ENCODE results near the gene TUFT1.

The TUFT1 gene

DNA sequence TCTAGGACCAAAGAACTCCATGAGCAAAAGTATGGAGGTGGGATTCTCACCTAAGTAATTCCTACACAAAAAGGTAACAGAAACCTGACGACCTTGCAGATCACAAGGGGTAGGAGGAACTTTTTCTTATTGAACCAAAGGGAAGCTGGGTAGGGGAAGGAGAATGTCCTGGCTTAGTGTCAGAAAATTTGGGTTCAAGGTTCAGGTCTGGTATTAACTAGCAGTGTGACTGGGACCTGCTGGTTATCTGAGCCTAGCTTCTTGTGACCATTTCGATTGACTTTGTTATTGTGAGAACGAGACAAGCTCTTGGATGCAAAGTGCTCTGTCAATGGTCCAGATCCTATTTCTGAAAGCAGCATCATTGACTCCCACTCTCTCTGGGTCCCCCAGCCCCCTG is 66.7 kb downstream of the TUFT1 start:
- DNase-seq (ENCODE audit: low read depth) = no peak
- TF ChIP-seq CTCF (IDR thresholded peaks at IDR 0.05; ENCODE audit: low read depth, low read length, missing control alignments) = no peak
- no peak overlapping the region for H3K4me3 ChIP-seq (ENCODE audit: low read depth, low read length)
- in situ Hi-C loops (cut with HindIII; ENCODE audit: low sequenced_read_pairs) = no loop called here

GRCh38 chr1:151610142-151610541 is 70.0 kb downstream of the TUFT1 start:
- no peak for DNase-seq (ENCODE audit: low read depth)
- H3K4me3 ChIP-seq (ENCODE audit: low read depth, low read length) = no peak overlapping the region
- no peak for TF ChIP-seq CTCF (IDR thresholded peaks at IDR 0.05; ENCODE audit: low read depth, low read length, missing control alignments)
- in situ Hi-C loops (cut with HindIII; ENCODE audit: low sequenced_read_pairs) = no loop called here

DNA sequence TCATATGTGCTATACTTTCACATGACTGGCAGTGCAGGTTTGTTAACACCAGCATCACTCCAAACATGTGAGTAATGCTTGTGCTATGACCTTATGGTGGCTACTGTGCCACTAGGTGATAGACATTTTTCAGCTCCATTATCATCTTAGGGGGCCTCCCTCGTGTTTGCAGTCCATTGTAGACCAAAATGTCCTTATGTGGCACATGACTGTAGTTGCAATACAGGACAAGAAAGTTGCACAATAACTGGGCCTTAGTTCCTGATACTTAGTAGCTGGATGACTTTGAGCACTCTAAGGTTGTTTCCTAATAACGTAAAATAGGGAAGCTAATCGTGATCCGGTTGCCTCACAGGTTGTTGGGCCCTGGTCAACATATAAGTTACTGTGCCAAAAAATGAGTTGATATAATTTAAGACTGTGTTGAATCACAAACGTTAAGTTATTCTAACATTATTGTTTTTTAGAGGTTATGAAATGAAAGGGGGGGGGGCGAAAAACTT is 71.2 kb downstream of the TUFT1 start:
- peak overlapping the region; percentile 80 for H3K4me3 ChIP-seq (ENCODE audit: low read depth, low read length)
- in situ Hi-C loops (cut with HindIII; ENCODE audit: low sequenced_read_pairs) = no loop called here
- DNase-seq (ENCODE audit: low read depth) = no peak
- TF ChIP-seq CTCF (IDR thresholded peaks at IDR 0.05; ENCODE audit: low read depth, low read length, missing control alignments) = no peak

GRCh38 chr1:151611832-151612500 is 71.9 kb downstream of the TUFT1 start, which contains the start of gene SNX27:
Gene SNX27 (plus strand): TSS chr1:151612050. CDS start chr1:151612202, 152 bp downstream.
- no peak for TF ChIP-seq CTCF (IDR thresholded peaks at IDR 0.05; ENCODE audit: low read depth, low read length, missing control alignments)
- peak; percentile 78 for DNase-seq (ENCODE audit: low read depth)
- in situ Hi-C loops (cut with HindIII; ENCODE audit: low sequenced_read_pairs) = no loop called here
- peak within 1 kb of the TSS; percentile 80 for H3K4me3 ChIP-seq (ENCODE audit: low read depth, low read length)

DNA sequence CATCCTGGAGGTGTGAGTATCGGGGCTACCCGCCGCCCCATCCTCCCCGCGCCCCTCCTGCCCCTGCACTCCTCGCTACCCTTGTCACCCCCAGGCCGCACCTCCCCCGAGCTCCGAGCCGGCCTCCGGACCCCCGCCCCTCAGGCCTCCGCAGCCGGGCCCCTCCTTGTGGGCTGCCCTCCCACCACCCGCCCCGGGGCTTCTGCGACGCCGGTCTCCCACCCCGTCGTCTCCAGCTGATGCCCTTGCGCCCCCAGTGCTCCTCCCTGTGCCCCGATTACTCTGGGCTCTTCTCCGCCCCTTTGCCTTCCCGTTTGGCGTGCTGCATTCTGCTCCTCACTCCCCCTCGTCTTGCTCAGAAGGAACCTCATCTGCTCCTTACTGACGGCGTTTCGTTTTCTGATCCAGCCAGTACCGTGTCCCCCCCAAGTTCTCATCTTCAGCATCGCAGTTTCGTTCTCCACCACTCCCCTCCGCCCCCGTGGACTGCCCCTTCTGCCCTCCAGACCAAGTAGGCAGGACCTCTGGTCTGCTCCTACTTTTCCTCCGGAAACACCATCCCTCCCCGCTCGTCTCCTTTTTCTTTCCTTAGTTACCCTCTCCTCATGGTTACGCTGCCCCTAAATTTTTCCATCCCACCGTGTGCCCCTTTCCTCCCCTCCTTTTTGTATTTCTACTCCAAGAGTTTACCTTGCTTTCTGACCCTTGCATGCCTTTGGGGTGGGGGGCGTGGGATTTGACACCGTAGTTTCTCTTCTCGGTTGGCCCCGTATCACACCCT is 72.6 kb downstream of the TUFT1 start:
- in situ Hi-C loops (cut with HindIII; ENCODE audit: low sequenced_read_pairs) = no loop called here
- H3K4me3 ChIP-seq (ENCODE audit: low read depth, low read length) = peak overlapping the region; percentile 80
- no peak for DNase-seq (ENCODE audit: low read depth)
- TF ChIP-seq CTCF (IDR thresholded peaks at IDR 0.05; ENCODE audit: low read depth, low read length, missing control alignments) = no peak

- no peak for DNase-seq (ENCODE audit: low read depth)
- in situ Hi-C loops (cut with HindIII; ENCODE audit: low sequenced_read_pairs) = no loop called here
- peak overlapping the region; percentile 80 for H3K4me3 ChIP-seq (ENCODE audit: low read depth, low read length)
- TF ChIP-seq CTCF (IDR thresholded peaks at IDR 0.05; ENCODE audit: low read depth, low read length, missing control alignments) = no peak
Observed at GRCh38 chr1:151613282-151613780, 73.2 kb downstream of the TUFT1 start.
